BLaER1 treated with 17β-estradiol and CSF1 and Interleukin-3, amounts not matched to agents 10 nM and 100 nM (cell line): Measurements from ENCODE around the gene PCK1.

Source experiments
- H3K27ac ChIP-seq, 11 experiments: shearing (Covaris generic); formaldehyde crosslinking; 2 replicates each; pipeline ENCODE4 v1.8.1; 2022
- H3K27me3 ChIP-seq, 11 experiments: shearing (Covaris generic); formaldehyde crosslinking; 2 replicates each; pipeline ENCODE4 v1.8.1; 2022
- H3K36me3 ChIP-seq, 11 experiments: shearing (Covaris generic); formaldehyde crosslinking; 2 replicates each; pipeline ENCODE4 v1.8.1; 2022
- H3K4me1 ChIP-seq, 10 experiments: shearing (Covaris generic); formaldehyde crosslinking; 2 replicates each; pipeline ENCODE4 v1.8.1; 2022
- H3K4me2 ChIP-seq, 11 experiments: shearing (Covaris generic); formaldehyde crosslinking; 2 replicates each; pipeline ENCODE4 v1.8.1; 2022
- H3K4me3 ChIP-seq, 10 experiments: shearing (Covaris generic); formaldehyde crosslinking; 2 replicates each; pipeline ENCODE4 v1.8.1; 2022
- H3K9ac ChIP-seq, 11 experiments: shearing (Covaris generic); formaldehyde crosslinking; 2 replicates each; pipeline ENCODE4 v1.8.1; 2022
- H3K9me3 ChIP-seq, 11 experiments: shearing (Covaris generic); formaldehyde crosslinking; replicated peaks in 1 of 11; 2 replicates each; pipeline ENCODE4 v1.8.1; 2022
- H4K20me1 ChIP-seq, 11 experiments: shearing (Covaris generic); formaldehyde crosslinking; 2 replicates each; pipeline ENCODE4 v1.8.1; 2022
- Cebpa-rat ChIP-seq, 11 experiments: shearing (Covaris generic); IDR thresholded peaks; 2 replicates each; pipeline ENCODE4 v1.8.1; 2022

Gene PCK1

DNA sequence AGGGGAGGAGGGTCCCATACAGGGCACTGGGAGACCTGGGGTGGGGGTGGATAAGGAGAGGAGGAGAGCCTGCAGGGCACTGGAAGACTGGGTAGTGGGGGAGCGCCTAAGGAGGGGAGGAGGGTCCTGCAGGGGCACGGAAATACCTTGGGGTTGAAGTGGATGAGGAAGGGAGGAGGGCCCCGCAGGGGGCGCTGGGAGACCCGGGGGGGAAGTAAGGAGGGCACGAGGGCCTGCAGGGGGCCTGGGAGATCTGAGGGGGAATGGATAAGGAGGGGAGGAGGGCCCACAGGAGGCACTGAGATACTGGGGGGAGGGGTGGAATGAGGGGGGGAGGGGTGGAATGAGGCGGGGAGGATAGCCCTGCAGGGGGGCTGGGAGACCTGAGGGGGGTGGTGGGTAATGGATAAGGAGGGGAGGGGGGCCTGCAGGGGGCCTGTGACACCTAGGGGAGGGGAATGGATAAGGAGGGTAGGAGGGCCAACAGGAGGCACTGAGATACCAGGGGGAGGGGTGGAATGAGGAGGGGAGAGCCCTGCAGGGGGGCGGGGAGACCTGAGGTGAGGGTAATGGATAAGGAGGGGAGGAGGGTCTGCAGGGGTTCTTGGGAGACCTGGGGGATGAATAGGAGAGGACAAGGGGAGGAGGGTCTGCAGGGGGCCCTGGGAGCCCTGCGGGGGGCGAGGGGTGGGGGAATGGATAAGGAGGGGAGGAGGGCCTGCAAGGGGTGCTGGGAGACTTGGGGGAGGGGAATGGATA lies 35.4 kb upstream of the PCK1 start:
- no peaks in the 10 kb centered on the region for H4K20me1 ChIP-seq
- H3K36me3 ChIP-seq: no peaks in the 10 kb centered on the region
- H3K4me1 ChIP-seq: peaks cover 0 to 5% (median 2%) of the 10 kb centered on the region in 10 experiments; a peak in 5 of 20 replicates
- peaks cover 0 to 4% (median 0%) of the 10 kb centered on the region in 11 experiments; a peak in 1 of 22 replicates for H3K27me3 ChIP-seq
- no peaks in the 10 kb centered on the region for H3K9me3 ChIP-seq
- no peak overlapping the region for H3K4me2 ChIP-seq
- H3K9ac ChIP-seq: no peak overlapping the region
- no peak for TF ChIP-seq Cebpa-rat (IDR thresholded peaks at IDR 0.05)
- H3K27ac ChIP-seq: no peak overlapping the region
- H3K4me3 ChIP-seq: no peak overlapping the region

DNA sequence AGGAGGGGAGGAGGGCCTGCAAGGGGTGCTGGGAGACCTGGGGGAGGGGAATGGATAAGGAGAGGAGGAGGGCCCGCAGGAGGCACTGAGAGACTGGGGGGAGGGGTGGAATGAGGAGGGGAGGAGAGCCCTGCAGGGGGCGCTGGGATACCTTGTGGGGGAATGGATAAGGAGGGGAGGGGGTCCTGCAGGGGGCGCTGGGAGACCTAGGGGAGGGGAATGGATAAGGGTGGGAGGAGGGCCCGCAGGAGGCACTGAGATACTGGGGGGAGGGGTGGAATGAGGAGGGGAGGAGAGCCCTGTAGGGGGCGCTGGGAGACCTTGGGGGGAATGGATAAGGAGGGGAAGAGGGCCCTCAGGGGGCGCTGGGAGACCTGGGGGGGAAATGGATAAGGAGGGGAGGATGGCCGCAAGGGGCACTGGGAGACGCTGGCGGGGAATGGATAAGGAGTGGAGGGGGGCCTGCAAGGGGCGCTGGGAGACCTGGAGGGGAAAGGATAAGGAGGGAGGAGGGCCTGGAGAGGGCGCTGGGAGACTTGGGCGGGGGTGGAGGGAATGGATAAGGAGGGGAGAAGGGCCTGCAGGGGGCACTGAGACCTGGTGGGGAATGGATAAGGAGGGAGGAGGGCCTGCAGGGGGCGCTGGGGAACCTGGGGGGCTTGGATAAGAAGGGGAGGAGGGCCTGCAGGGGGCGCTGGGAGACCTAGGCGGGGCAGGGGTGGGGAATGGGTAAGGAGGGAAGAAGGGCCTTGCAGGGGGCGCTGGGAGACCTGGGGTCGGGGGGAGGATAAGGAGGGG lies 34.6 kb upstream of the PCK1 start:
- Histone ChIP-seq H3K27ac (no peak overlapping the region), H3K9ac (no peak overlapping the region), H3K4me3 (no peak overlapping the region), H3K4me1 (peaks cover 0 to 5% (median 2%) of the 10 kb centered on the region in 10 experiments; a peak in 5 of 20 replicates), H3K36me3 (no peaks in the 10 kb centered on the region), H3K27me3 (peaks cover 0 to 4% (median 0%) of the 10 kb centered on the region in 11 experiments; a peak in 1 of 22 replicates), H4K20me1 (no peaks in the 10 kb centered on the region), H3K4me2 (no peak overlapping the region), H3K9me3 (no peaks in the 10 kb centered on the region)
- no peak for TF ChIP-seq Cebpa-rat (IDR thresholded peaks at IDR 0.05)

DNA sequence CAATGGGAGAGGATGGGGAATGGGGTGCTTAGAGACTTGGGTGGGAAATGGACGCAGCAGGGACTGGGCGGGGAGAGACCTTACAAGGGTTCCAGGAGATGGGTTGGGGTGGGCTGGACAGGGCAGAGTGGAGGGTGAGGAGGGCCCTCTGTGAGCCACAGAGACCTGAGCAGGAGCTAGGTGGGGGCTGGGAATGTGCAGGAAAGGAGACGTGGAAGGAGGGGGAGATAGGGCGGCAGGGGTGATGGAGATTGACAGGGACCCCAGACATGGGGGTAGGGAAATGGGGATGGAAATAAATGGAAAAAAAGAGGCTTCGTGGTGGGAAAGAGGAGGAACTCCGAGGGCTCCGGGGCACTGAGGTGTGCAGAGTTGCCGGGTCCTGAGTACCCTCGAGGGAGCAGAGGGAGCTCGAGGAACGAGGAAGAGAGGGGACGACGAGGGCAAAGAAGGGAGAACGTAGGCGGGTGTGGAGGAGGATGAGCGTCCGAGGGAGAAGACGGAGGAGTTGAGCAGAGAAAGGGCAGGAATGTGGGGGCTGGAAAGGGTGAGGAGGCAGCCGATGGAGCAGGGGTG lies 33.9 kb upstream of the PCK1 start:
- H3K27ac ChIP-seq: no peak overlapping the region
- peaks cover 0 to 4% (median 0%) of the 10 kb centered on the region in 11 experiments; a peak in 1 of 22 replicates for H3K27me3 ChIP-seq
- H4K20me1 ChIP-seq: no peaks in the 10 kb centered on the region
- TF ChIP-seq Cebpa-rat (IDR thresholded peaks at IDR 0.05): no peak
- peaks cover 0 to 5% (median 2%) of the 10 kb centered on the region in 10 experiments; a peak in 5 of 20 replicates for H3K4me1 ChIP-seq
- no peak overlapping the region for H3K9ac ChIP-seq
- no peak overlapping the region for H3K4me3 ChIP-seq
- H3K36me3 ChIP-seq: no peaks in the 10 kb centered on the region
- peak overlapping the region in 6 of 11 experiments; percentile 12 to 46 (median 30); a peak in 7 of 22 replicates for H3K4me2 ChIP-seq
- H3K9me3 ChIP-seq: no peaks in the 10 kb centered on the region

DNA sequence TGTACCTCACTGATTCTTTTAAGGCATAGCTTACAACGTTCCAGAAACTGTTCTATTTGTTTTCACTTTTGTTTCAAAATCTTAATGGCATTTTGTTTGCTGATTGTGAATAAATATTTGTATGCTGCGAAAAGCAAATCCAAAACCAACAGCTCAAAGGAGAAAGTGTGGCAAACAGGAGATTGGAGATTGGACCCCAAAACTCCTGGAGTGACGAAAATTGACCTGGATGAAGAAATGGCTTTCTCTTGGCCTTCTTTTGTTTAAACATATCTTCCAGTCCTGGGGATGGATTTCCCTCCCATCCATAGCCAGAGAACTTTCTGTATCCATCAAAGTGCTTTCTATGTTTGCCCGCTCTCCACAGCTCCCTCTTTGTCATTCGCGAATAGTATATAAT lies 33.2 kb upstream of the PCK1 start:
- no peaks in the 10 kb centered on the region for H4K20me1 ChIP-seq
- H3K27me3 ChIP-seq: peaks cover 0 to 4% (median 0%) of the 10 kb centered on the region in 11 experiments; a peak in 1 of 22 replicates
- H3K9ac ChIP-seq: no peak overlapping the region
- no peak for TF ChIP-seq Cebpa-rat (IDR thresholded peaks at IDR 0.05)
- H3K9me3 ChIP-seq: no peaks in the 10 kb centered on the region
- no peak overlapping the region for H3K4me3 ChIP-seq
- H3K27ac ChIP-seq: no peak overlapping the region
- no peak overlapping the region for H3K4me2 ChIP-seq
- H3K36me3 ChIP-seq: no peaks in the 10 kb centered on the region
- peaks cover 0 to 5% (median 2%) of the 10 kb centered on the region in 10 experiments; a peak in 5 of 20 replicates for H3K4me1 ChIP-seq

DNA sequence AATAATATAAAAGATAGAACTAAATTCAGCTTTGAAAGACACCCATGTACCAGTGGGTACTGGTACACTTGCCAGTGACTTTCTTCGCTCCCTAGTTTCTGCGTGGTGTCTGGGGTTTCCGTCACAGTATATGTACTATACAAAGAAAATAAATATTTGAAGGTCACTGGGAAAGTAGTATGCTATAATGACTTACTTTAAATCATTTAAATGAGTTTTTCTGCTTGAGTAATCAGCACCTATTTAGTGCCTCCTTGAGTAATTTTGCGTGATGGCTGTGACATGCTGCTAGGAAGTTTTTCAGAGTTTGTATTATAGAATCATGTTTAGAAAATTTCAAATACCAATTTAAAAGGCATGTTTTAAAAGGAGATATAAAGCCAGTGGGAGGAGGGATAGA lies 32.8 kb upstream of the PCK1 start:
- Histone ChIP-seq H3K4me1 (peaks cover 0 to 5% (median 2%) of the 10 kb centered on the region in 10 experiments; a peak in 5 of 20 replicates), H3K4me2 (no peak overlapping the region), H3K27ac (no peak overlapping the region), H3K4me3 (no peak overlapping the region), H3K36me3 (no peaks in the 10 kb centered on the region), H3K27me3 (peaks cover 0 to 4% (median 0%) of the 10 kb centered on the region in 11 experiments; a peak in 1 of 22 replicates), H3K9ac (no peak overlapping the region), H3K9me3 (no peaks in the 10 kb centered on the region), H4K20me1 (no peaks in the 10 kb centered on the region)
- no peak for TF ChIP-seq Cebpa-rat (IDR thresholded peaks at IDR 0.05)

DNA sequence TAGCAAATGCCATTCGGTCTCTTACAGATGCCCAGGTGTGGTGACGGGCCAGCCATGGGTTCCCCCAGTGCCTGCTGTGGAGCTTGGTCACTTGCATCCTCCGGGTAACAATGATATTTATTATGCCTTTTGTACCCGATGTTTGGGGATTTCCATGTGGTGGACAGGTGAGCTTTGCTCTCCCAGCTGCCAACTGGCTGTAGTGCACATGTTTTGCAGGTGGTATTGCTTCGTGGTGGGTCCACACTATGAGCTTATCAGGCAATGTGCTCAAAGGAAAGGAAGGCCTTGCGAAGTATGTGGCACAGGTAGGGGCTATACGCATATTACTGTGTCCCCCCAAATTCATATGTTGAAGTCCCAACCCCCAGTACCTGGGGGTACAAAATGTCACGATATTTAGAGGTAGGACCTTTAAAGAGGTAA lies 31.7 kb upstream of the PCK1 start:
- TF ChIP-seq Cebpa-rat (IDR thresholded peaks at IDR 0.05): no peak
- H3K9ac ChIP-seq: no peak overlapping the region
- no peaks in the 10 kb centered on the region for H3K9me3 ChIP-seq
- H3K27ac ChIP-seq: no peak overlapping the region
- H3K27me3 ChIP-seq: peaks cover 0 to 4% (median 0%) of the 10 kb centered on the region in 11 experiments; a peak in 1 of 22 replicates
- H3K4me2 ChIP-seq: no peak overlapping the region
- H4K20me1 ChIP-seq: no peaks in the 10 kb centered on the region
- peaks cover 0 to 5% (median 2%) of the 10 kb centered on the region in 10 experiments; a peak in 5 of 20 replicates for H3K4me1 ChIP-seq
- no peaks in the 10 kb centered on the region for H3K36me3 ChIP-seq
- no peak overlapping the region for H3K4me3 ChIP-seq

DNA sequence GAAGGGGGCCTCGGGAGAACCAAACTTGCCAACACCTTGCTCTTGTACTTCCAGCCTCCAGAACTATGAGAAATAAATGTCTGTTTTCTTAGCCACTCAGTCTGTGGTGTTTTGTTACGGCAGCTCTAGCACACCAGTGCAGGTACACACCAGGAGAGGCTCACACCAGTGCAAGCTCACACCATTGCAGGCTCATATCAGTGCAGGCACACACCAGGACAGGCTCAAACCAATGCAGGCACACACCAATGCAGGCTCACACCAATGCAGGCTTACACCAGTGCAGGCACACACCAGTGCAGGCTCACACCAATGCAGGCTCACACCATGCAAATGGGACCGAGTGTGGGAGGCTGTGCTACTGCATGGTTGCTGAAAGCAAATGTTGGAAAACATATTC lies 31.1 kb upstream of the PCK1 start:
- no peaks in the 10 kb centered on the region for H4K20me1 ChIP-seq
- peaks cover 0 to 4% (median 0%) of the 10 kb centered on the region in 11 experiments; a peak in 1 of 22 replicates for H3K27me3 ChIP-seq
- no peak overlapping the region for H3K4me2 ChIP-seq
- H3K27ac ChIP-seq: no peak overlapping the region
- H3K4me3 ChIP-seq: no peak overlapping the region
- peaks cover 0 to 5% (median 2%) of the 10 kb centered on the region in 10 experiments; a peak in 5 of 20 replicates for H3K4me1 ChIP-seq
- no peaks in the 10 kb centered on the region for H3K9me3 ChIP-seq
- no peaks in the 10 kb centered on the region for H3K36me3 ChIP-seq
- TF ChIP-seq Cebpa-rat (IDR thresholded peaks at IDR 0.05): no peak
- H3K9ac ChIP-seq: no peak overlapping the region

DNA sequence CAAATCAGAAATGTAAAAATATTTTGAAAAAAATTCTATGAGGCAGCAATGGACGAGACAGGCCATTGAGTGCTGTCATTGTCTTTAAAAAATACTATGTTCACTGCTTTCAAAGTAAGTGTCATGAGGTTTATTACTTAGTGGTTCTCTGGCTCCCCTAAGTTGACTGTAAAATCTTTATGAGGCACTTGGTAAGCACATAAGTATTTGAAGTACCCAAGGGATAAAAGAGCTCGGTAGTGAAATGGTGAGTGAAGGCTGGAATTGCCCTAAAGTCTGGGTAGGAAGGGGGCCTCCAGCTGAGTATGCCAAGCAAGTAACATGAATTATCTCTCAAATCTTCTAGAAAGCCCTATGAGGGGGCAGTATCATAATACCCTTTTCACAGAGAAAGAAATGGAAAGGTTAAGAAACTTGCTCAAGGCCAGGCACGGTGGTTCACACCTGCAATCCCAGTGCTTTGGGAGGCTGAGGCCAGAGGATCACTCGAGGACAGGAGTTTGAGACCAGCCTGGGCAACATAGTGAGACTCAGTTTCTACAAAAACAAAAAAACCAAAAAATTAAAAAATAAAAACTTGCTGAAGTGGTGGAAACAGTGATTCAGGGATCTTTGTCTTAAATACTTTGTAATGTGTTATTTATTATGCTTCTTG lies 30.5 kb upstream of the PCK1 start:
- Histone ChIP-seq H3K36me3 (no peaks in the 10 kb centered on the region), H3K4me2 (no peak overlapping the region), H3K27ac (no peak overlapping the region), H4K20me1 (no peaks in the 10 kb centered on the region), H3K27me3 (peaks cover 0 to 4% (median 0%) of the 10 kb centered on the region in 11 experiments; a peak in 1 of 22 replicates), H3K4me3 (no peak overlapping the region), H3K9ac (no peak overlapping the region), H3K4me1 (peaks cover 0 to 5% (median 2%) of the 10 kb centered on the region in 10 experiments; a peak in 5 of 20 replicates), H3K9me3 (no peaks in the 10 kb centered on the region)
- no peak for TF ChIP-seq Cebpa-rat (IDR thresholded peaks at IDR 0.05)
